Calu3 (cell line): ENCODE measurements around the gene PODXL. TPM values are rescaled to one million over a fixed set of nuclear protein-coding genes. Genes with fewer than 3 reads are reported as not detected.

ENCODE experiments used
- BruUV-seq: library from RNA; stranded (reverse); fragments of 400-500 nt; replicated peaks from 2 replicates; lab custom pipeline; 2021; lab: Mats Ljungman, UMichigan
- CTCF ChIA-PET: fragments of 300-600 bp; sonication (Branson Sonifier 250); formaldehyde crosslinking; loops from one replicate; lab custom pipeline; 2022; ENCODE audit warnings: antibody characterized with exemption; lab: Charles Lee
- DNase-seq: peaks from one replicate; pipeline ENCODE4 v3.0.0; 2022
- H3K27ac Mint-ChIP-seq: one replicate; pipeline ENCODE4 v1.8.0; 2022; ENCODE audit warnings: mixed read lengths; ENCODE audit not compliant: unreplicated experiment
- H3K27me3 Mint-ChIP-seq: one replicate; pipeline ENCODE4 v1.8.0; 2022; ENCODE audit warnings: mixed read lengths; ENCODE audit not compliant: unreplicated experiment
- H3K36me3 Mint-ChIP-seq: one replicate; pipeline ENCODE4 v1.8.0; 2022; ENCODE audit warnings: mild to moderate bottlenecking, moderate library complexity, mixed read lengths; ENCODE audit not compliant: insufficient read depth, unreplicated experiment
- H3K4me1 Mint-ChIP-seq: one replicate; pipeline ENCODE4 v1.8.0; 2022; ENCODE audit warnings: mild to moderate bottlenecking, low read depth, mixed read lengths; ENCODE audit not compliant: unreplicated experiment
- H3K4me3 Mint-ChIP-seq: one replicate; pipeline ENCODE4 v1.8.0; 2022; ENCODE audit warnings: mild to moderate bottlenecking, low read depth, moderate library complexity, mixed read lengths; ENCODE audit not compliant: unreplicated experiment
- H3K9me3 Mint-ChIP-seq: one replicate; pipeline ENCODE4 v1.8.0; 2022; ENCODE audit warnings: low read depth, mixed read lengths; ENCODE audit not compliant: unreplicated experiment
- CTCF ChIP-seq: fragments of 200-600 bp; IDR thresholded peaks from one replicate; pipeline ENCODE4 v1.8.0; 2022; ENCODE audit warnings: antibody characterized with exemption; ENCODE audit not compliant: unreplicated experiment
- intact Hi-C: fragments of 100-400 bp; cut with micrococcal nuclease; formaldehyde crosslinking; loops from one replicate; pipeline ENCODE4 v1.10.0; 2022; ENCODE audit not compliant: unreplicated experiment
- total RNA-seq: library from RNA; stranded (reverse); gene quantifications from 2 replicates; pipeline ENCODE4 v1.2.3, GENCODE V29; 2022

PODXL gene
- total RNA-seq, 1 experiment from 2014 or later: 15.5 TPM

- CTCF ChIA-PET: interaction anchor here (1.2 to 1.8 kb wide), 2 partner anchors 13 to 117 kb away, joined by 3 to 4 read pairs; no protein-coding TSS in a partner anchor
- Mint-ChIP-seq H3K4me1 (no peaks in the 10 kb centered on the region), H3K4me3 (no peak overlapping the region), H3K27ac (no peak overlapping the region), H3K9me3 (no peaks in the 10 kb centered on the region), H3K36me3 (peaks cover 21% of the 10 kb centered on the region), H3K27me3 (no peaks in the 10 kb centered on the region)
- TF ChIP-seq CTCF: no peak
- intact Hi-C loops: no loop called here
- no TSS peak for BruUV-seq
- no peak for DNase-seq
Observed at GRCh38 chr7:131500357-131500756, 56.1 kb downstream of the PODXL start.

GRCh38 chr7:131499801-131500200 is 56.6 kb downstream of the PODXL start:
- no peak overlapping the region for H3K4me3 Mint-ChIP-seq
- H3K27me3 Mint-ChIP-seq: no peaks in the 10 kb centered on the region
- no TSS peak for BruUV-seq
- intact Hi-C loops: no loop called here
- no peak for TF ChIP-seq CTCF
- no peaks in the 10 kb centered on the region for H3K9me3 Mint-ChIP-seq
- H3K36me3 Mint-ChIP-seq: peaks cover 16% of the 10 kb centered on the region
- H3K27ac Mint-ChIP-seq: no peak overlapping the region
- CTCF ChIA-PET: no interaction called here
- no peaks in the 10 kb centered on the region for H3K4me1 Mint-ChIP-seq
- DNase-seq: no peak

GRCh38 chr7:131498237-131498885 is 58.1 kb downstream of the PODXL start:
- no peak overlapping the region for H3K4me3 Mint-ChIP-seq
- peaks cover 12% of the 10 kb centered on the region for H3K36me3 Mint-ChIP-seq
- BruUV-seq: no TSS peak
- no peaks in the 10 kb centered on the region for H3K4me1 Mint-ChIP-seq
- CTCF ChIA-PET: no interaction called here
- intact Hi-C loops: no loop called here
- no peaks in the 10 kb centered on the region for H3K27me3 Mint-ChIP-seq
- no peak for DNase-seq
- no peaks in the 10 kb centered on the region for H3K9me3 Mint-ChIP-seq
- no peak for TF ChIP-seq CTCF
- no peak overlapping the region for H3K27ac Mint-ChIP-seq

GRCh38 chr7:131497454-131497853 is 59.0 kb downstream of the PODXL start:
- no TSS peak for BruUV-seq
- TF ChIP-seq CTCF: no peak
- CTCF ChIA-PET: no interaction called here
- Mint-ChIP-seq H3K27me3 (no peaks in the 10 kb centered on the region), H3K4me1 (no peaks in the 10 kb centered on the region), H3K27ac (no peak overlapping the region), H3K4me3 (no peak overlapping the region), H3K36me3 (peaks cover 8% of the 10 kb centered on the region), H3K9me3 (no peaks in the 10 kb centered on the region)
- DNase-seq: no peak
- intact Hi-C loops: no loop called here
